Stomach (tissue), 9 donors: ENCODE results near the gene RDH5. TPM values are rescaled to one million over a fixed set of nuclear protein-coding genes. Genes with fewer than 3 reads are reported as not detected.
A peak's percentile ranks its signal among the peaks of the same experiment; 100 is the strongest.

Source experiments
- DNase-seq, 2 donors: peaks; one replicate each; pipeline versions ENCODE4 v3.0.0 to v3.0.0-alpha.2; 2013 to 2019
- H3K27ac ChIP-seq, 5 donors: fragments of 200-600 bp in 4 of 5; sonication (generic) in 4 of 5; one replicate each; pipeline ENCODE4 v1.5.1; 2013 to 2019; ENCODE audit warnings: mild to moderate bottlenecking in 1 of 5, moderate library complexity in 1 of 5
- H3K27me3 ChIP-seq, 3 donors: fragments of 200-600 bp; sonication (generic); one replicate each; pipeline ENCODE4 v1.5.1; 2017 to 2019; ENCODE audit warnings: mixed run types in 1 of 3
- H3K36me3 ChIP-seq, 4 donors: fragments of 200-600 bp; sonication (generic); 1 replicate in 3 of 4; 2 replicates in 1 of 4; pipeline ENCODE4 v1.5.1; 2016 to 2019
- H3K4me1 ChIP-seq, 4 donors: fragments of 200-600 bp; sonication (generic); one replicate each; pipeline ENCODE4 v1.5.1; 2016 to 2019
- H3K4me3 ChIP-seq, 4 donors: fragments of 200-600 bp; sonication (generic) in 3 of 4; one replicate each; pipeline ENCODE4 v1.5.1; 2016 to 2019; ENCODE audit warnings: mild to moderate bottlenecking in 1 of 4
- H3K9me3 ChIP-seq, 4 donors: fragments of 200-600 bp; sonication (generic); one replicate each; pipeline ENCODE4 v1.5.1; 2016 to 2019
- EP300 ChIP-seq: sonication (generic); formaldehyde crosslinking; IDR thresholded peaks from one replicate; pipeline ENCODE4 v1.6.1; 2017; ENCODE audit warnings: antibody characterized with exemption
- POLR2A ChIP-seq, 4 donors: fragments of 450-650 bp; IDR thresholded peaks; one replicate each; pipeline ENCODE4 v1.6.1; 2016; ENCODE audit warnings: antibody characterized with exemption in 4 of 4, control low read depth in 2 of 4, mild to moderate bottlenecking in 1 of 4, moderate library complexity in 1 of 4
- POLR2AphosphoS5 ChIP-seq, 3 donors: sonication (generic); formaldehyde crosslinking; IDR thresholded peaks; one replicate each; pipeline ENCODE4 v1.6.1; 2016; ENCODE audit warnings: antibody characterized with exemption in 3 of 3
- WGBS, 5 donors: extraction: QIAGEN DNeasy Blood & Tissue Kit in 3 of 5; methylation state at CpG; one replicate each; pipeline versions ENCODE4 v1.1.5 to v1.1.7; 2013 to 2018; 5-methylcytosine and 5-hydroxymethylcytosine counted together
- intact Hi-C: fragments of 100-400 bp; cut with DNase I; formaldehyde crosslinking; loops from one replicate; pipeline ENCODE4 v1.15.1; 2023; ENCODE audit warnings: low total_unique reads
- polyA plus RNA-seq, 3 donors: library from polyadenylated mRNA; stranded (reverse); fragments of 200-250 nt; gene quantifications; one replicate each; pipeline ENCODE4 v1.2.3, GENCODE V29; 2013
- total RNA-seq, 5 donors: library from RNA; depleted of rRNA; stranded (reverse); fragments of >200 nt; gene quantifications; one replicate each; pipeline versions ENCODE4 v1.1.0 to v1.2.3, GENCODE V29; 2014 to 2016
- TF ChIP-seq, protein P1 (sequence below), 7 experiments: fragments of 450-650 bp in 4 of 7; fragments of 200-600 bp in 3 of 7; sonication (generic) in 3 of 7; IDR thresholded peaks; one replicate each; pipeline ENCODE4 v1.5.1; 2016 to 2019; ENCODE audit warnings: antibody characterized with exemption in 7 of 7, control low read depth in 2 of 7, mild to moderate bottlenecking in 1 of 7
- donor health status: healthy with polysubstance abuse.
- donor health status: Bipolar disorder and iron deficiency.
- donor health status: healthy.

The RDH5 gene
- total and polyA plus RNA-seq, 8 donors, result 3.2 to 41.2 (median 10.1) TPM

DNA sequence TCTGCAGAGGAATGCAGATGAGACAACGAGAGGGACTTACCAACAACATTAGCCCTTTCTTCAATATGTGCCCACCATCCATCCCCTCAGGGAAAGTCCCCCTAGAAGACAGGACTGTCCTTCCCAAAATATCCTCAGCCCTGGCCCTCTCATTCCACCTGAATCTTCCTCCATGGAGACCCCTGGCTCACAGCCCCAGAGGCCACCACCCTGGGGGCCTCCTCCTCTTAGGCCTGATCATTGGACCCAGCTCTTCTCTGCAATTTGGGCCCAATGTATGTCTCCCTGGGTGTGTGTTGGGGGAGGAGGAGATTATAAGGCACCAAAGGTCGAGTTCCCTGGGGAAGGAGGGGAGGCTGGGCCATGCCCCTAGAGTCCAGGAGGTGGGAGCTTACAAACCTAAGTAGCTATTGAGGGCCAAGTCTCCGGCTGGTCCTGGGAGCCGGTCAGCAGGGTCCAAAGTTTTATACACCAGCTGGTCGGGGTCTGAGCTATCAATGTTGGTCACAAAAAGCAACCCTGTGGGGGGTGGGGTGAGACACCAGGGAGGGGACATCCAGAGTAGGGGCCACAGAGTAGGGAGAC, 20.6 kb upstream of the RDH5 start:
- Histone ChIP-seq H3K27ac (peak overlapping the region in 2 of 5 donors; percentile 4 to 21), H3K4me3 (no peak overlapping the region), H3K9me3 (no peaks in the 10 kb centered on the region), H3K27me3 (no peaks in the 10 kb centered on the region), H3K36me3 (peaks cover 0 to 47% (median 18%) of the 10 kb centered on the region in 4 donors), H3K4me1 (peaks cover 0 to 38% (median 16%) of the 10 kb centered on the region in 4 donors)
- intact Hi-C loops, result no loop called here
- no peak for DNase-seq
- TF ChIP-seq, protein P1, sequence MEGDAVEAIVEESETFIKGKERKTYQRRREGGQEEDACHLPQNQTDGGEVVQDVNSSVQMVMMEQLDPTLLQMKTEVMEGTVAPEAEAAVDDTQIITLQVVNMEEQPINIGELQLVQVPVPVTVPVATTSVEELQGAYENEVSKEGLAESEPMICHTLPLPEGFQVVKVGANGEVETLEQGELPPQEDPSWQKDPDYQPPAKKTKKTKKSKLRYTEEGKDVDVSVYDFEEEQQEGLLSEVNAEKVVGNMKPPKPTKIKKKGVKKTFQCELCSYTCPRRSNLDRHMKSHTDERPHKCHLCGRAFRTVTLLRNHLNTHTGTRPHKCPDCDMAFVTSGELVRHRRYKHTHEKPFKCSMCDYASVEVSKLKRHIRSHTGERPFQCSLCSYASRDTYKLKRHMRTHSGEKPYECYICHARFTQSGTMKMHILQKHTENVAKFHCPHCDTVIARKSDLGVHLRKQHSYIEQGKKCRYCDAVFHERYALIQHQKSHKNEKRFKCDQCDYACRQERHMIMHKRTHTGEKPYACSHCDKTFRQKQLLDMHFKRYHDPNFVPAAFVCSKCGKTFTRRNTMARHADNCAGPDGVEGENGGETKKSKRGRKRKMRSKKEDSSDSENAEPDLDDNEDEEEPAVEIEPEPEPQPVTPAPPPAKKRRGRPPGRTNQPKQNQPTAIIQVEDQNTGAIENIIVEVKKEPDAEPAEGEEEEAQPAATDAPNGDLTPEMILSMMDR (IDR thresholded peaks at IDR 0.05), result no peak
- no peak for TF ChIP-seq EP300
- TF ChIP-seq POLR2A (IDR thresholded peaks at IDR 0.05), result no peak
- no peak for TF ChIP-seq POLR2AphosphoS5 (IDR thresholded peaks at IDR 0.05)
- WGBS, 5 donors, result 62 to 74% (median 71%) methylated on average over 5 of the region's 5 CpGs

DNA sequence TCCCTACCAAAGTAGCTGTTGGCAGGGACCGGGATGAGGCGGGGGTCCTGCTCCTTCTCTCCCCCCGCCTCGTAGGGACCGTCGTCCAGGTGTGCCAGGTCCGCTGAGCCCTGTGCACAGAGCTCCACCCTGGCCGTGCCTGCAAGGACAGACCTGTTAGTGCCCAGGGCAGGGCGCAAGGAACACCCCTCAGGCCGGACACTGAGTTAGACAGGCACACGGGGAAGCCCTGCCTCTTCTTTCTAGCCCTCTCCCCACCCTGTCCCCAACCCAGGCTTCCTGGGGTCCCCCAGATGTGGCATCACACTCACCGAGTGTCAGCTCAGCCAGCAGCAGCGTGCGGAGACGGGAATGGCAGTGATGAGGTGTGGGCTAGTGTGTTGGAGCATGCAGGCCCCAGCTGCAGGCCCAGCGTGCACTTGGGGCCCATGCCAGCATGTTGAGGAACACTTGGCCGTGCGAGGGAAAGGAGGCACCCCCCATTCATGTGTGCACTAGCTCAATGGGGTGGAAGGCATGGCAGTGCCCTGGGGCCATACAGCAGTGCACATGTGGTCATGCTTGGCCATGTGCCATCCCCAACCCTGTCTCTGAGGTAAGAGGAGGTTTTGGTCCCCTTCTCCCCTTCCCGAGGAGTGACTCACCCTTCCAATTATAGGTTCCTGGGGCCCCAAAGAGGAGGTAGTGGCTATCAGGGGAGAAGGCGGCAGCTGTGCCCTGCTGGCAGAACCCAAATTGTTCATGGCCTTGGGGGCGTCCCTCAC, 19.8 kb upstream of the RDH5 start:
- no peak for TF ChIP-seq EP300
- TF ChIP-seq, protein P1 (IDR thresholded peaks at IDR 0.05), result no peak
- TF ChIP-seq POLR2A (IDR thresholded peaks at IDR 0.05), result no peak
- TF ChIP-seq POLR2AphosphoS5 (IDR thresholded peaks at IDR 0.05), result no peak
- Histone ChIP-seq H3K27me3 (no peaks in the 10 kb centered on the region), H3K4me3 (no peak overlapping the region), H3K27ac (peak overlapping the region in 2 of 5 donors; percentile 4 to 21), H3K36me3 (peaks cover 0 to 38% (median 13%) of the 10 kb centered on the region in 4 donors), H3K4me1 (peaks cover 0 to 40% (median 18%) of the 10 kb centered on the region in 4 donors), H3K9me3 (no peaks in the 10 kb centered on the region)
- DNase-seq, result no peak
- WGBS, 5 donors, result 77 to 87% (median 84%) methylated on average over 19 to 21 of the region's 21 CpGs
- intact Hi-C loops, result no loop called here

DNA sequence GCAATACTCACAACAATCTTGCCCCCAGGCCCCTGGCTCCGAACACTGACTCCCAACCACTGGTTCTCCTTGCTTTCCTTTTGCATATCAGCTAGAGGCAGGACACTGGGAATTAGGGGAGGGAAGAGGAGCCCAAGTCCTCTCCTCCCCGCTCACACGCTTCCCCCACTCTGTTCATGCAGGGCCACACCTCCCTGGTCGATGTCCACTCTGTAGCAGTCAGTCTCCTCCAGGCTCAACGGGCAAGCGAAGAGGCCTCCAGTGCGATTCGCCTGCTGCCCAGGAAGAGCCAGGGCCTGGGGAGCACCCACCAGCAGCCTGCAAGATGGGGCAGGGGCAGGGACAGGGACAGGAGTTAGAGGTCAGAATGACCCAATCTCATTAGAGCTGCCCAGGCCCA, 17.3 kb upstream of the RDH5 start:
- Histone ChIP-seq H3K4me3 (peak overlapping the region in 1 of 4 donors; percentile 79), H3K36me3 (peaks cover 0 to 15% (median under 1%) of the 10 kb centered on the region in 4 donors), H3K27me3 (peaks cover 0 to 17% (median 0%) of the 10 kb centered on the region in 3 donors), H3K27ac (peak overlapping the region in 3 of 5 donors; percentile 47 to 89 (median 83)), H3K4me1 (peaks cover 5 to 47% (median 30%) of the 10 kb centered on the region in 4 donors), H3K9me3 (no peaks in the 10 kb centered on the region)
- no peak for DNase-seq
- intact Hi-C loops, result no loop called here
- TF ChIP-seq POLR2A (IDR thresholded peaks at IDR 0.05) (no peak), POLR2AphosphoS5 (IDR thresholded peaks at IDR 0.05) (no peak), EP300 (no peak)
- TF ChIP-seq, protein P1 (IDR thresholded peaks at IDR 0.05), result no peak
- 69 to 92% (median 87%) methylated on average over 8 of the region's 8 CpGs for WGBS, 5 donors

DNA sequence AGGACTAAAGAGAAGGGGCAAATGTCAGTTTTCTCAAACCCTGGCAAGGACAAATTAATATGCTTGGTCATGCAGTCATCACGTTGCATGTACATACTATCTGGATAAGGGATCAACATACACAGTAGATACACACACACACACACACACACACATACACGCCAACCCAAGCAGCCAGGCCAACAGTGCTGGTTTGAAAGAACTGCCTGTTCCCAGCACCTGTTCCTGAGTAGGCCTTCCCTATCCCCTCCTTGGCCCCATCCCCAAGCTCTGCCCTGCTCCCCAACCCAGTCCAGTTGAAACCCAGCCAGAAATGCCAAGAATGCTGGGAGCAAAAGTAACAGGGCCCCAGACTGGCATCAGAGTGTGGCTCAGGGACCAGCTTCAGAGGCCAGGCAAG, 16.9 kb upstream of the RDH5 start:
- H3K36me3 ChIP-seq, result peaks cover 0 to 11% (median 0%) of the 10 kb centered on the region in 4 donors
- TF ChIP-seq POLR2A (IDR thresholded peaks at IDR 0.05) (no peak), EP300 (no peak), POLR2AphosphoS5 (IDR thresholded peaks at IDR 0.05) (peak in 1 of 3 donors; percentile 31)
- TF ChIP-seq, protein P1 (IDR thresholded peaks at IDR 0.05), result no peak
- peak overlapping the region in 4 of 5 donors; percentile 20 to 89 (median 82) for H3K27ac ChIP-seq
- H3K4me3 ChIP-seq, result peak overlapping the region in 3 of 4 donors; percentile 19 to 79 (median 68)
- no peaks in the 10 kb centered on the region for H3K9me3 ChIP-seq
- intact Hi-C loops, result no loop called here
- 38 to 61% (median 46%) methylated on average over 2 of the region's 2 CpGs for WGBS, 5 donors
- peaks cover 0 to 21% (median 0%) of the 10 kb centered on the region in 3 donors for H3K27me3 ChIP-seq
- DNase-seq, result peak; percentile 37 to 48
- peaks cover 10 to 52% (median 34%) of the 10 kb centered on the region in 4 donors for H3K4me1 ChIP-seq
